ENCODE measurements around the gene ZPLD1. TPM values are rescaled to one million over a fixed set of nuclear protein-coding genes. Genes with fewer than 3 reads are reported as not detected.

The ZPLD1 gene
- total RNA-seq = 0.28 TPM in 2 replicates

DNA sequence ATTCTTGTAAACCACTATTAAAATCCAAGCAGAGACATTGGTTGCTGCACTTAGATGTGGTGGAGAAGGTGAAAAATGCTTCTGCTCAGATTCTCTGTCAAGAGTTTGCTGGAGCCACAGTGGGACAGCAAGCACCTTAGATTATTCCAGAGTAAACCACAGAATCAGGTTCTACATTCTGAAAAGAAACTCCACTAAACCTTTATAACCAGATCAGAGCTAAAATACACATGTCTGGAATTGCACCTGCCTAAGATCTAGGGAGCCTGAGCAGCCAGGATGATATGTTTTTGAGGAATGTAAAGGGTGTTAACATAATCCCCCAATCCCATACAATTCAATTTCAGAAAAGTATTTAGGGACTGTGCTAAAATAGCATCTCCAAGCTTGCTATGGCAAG is at the start of gene ZPLD1:
ZPLD1 (plus strand) TSS at position 301 of the 400 bp plus-strand sequence. CDS start 3,473 bp downstream, outside the sequence.

All from smooth muscle cell of bladder (primary cell).